ENCODE data around the gene ADAM12. TPM values are rescaled to one million over a fixed set of nuclear protein-coding genes. Genes with fewer than 3 reads are reported as not detected.

Gene ADAM12
- total and polyA plus RNA-seq, 11 donors, result 0.04 to 11.2 (median 0.82) TPM; not detected in 1

DNA sequence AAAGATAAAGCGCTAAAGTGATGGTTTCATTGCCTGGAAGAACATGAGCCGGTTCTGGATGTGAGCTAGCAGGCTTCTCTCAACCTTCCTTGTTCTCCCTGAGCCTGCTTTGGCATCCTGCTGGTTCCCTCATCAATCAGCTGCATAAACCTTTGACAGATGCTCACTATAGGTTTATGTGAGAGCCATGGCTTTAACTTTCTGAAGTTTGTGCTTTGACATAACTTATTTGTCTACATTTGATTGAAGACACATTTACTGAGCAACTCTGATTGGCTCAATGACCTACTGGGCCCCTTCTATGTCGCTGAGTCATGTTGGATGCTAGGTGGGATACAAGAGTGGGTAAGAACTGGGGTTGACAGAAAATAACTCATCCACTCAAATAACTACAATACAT, 192.0 kb downstream of the ADAM12 start:
- H3K27me3 ChIP-seq, result no peaks in the 10 kb centered on the region
- intact Hi-C loops (cut with DNase I), result no loop called here
- TF ChIP-seq, protein P1, sequence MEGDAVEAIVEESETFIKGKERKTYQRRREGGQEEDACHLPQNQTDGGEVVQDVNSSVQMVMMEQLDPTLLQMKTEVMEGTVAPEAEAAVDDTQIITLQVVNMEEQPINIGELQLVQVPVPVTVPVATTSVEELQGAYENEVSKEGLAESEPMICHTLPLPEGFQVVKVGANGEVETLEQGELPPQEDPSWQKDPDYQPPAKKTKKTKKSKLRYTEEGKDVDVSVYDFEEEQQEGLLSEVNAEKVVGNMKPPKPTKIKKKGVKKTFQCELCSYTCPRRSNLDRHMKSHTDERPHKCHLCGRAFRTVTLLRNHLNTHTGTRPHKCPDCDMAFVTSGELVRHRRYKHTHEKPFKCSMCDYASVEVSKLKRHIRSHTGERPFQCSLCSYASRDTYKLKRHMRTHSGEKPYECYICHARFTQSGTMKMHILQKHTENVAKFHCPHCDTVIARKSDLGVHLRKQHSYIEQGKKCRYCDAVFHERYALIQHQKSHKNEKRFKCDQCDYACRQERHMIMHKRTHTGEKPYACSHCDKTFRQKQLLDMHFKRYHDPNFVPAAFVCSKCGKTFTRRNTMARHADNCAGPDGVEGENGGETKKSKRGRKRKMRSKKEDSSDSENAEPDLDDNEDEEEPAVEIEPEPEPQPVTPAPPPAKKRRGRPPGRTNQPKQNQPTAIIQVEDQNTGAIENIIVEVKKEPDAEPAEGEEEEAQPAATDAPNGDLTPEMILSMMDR (IDR thresholded peaks at IDR 0.05), result no peak
- TF ChIP-seq POLR2A (IDR thresholded peaks at IDR 0.05), result no peak
- no peaks in the 10 kb centered on the region for H3K36me3 ChIP-seq
- no peaks in the 10 kb centered on the region for H3K4me1 ChIP-seq
- 76 to 92% (median 89%) methylated on average over 3 of the region's 3 CpGs for WGBS, 4 donors
- DNase-seq (no peak), ATAC-seq (no peak)
- no peak overlapping the region for H3K4me3 ChIP-seq
- H3K27ac ChIP-seq, result no peak overlapping the region
- no peaks in the 10 kb centered on the region for H3K9me3 ChIP-seq

DNA sequence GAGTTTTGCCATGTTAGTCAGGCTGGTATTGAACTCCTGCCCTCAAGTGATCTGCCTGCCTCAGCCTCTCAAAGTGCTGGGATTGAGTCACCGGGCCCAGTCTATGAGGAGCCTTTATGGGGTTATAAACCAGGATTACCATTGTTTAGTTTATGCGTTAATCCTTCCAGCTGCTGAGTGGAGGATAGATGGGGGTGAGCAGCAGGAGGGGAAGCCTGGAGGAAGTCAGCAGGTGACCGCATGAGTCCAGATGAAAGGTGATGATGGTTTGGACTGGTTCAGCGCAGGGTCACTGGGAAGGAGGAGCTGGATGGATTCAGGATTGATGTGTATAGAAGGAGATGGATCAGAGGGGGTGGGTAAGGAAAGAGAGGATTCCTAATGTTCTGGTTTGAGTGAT, 197.1 kb downstream of the ADAM12 start:
- H3K36me3 ChIP-seq, result no peaks in the 10 kb centered on the region
- H3K9me3 ChIP-seq, result no peaks in the 10 kb centered on the region
- H3K27ac ChIP-seq, result no peak overlapping the region
- H3K4me3 ChIP-seq, result no peak overlapping the region
- peaks cover 0 to 4% (median 0%) of the 10 kb centered on the region in 9 donors for H3K27me3 ChIP-seq
- intact Hi-C loops (cut with DNase I), result no loop called here
- no peaks in the 10 kb centered on the region for H3K4me1 ChIP-seq
- no peak for DNase-seq
- no peak for ATAC-seq
- 84 to 94% (median 92%) methylated on average over 4 of the region's 4 CpGs for WGBS, 4 donors
- TF ChIP-seq, protein P1 (IDR thresholded peaks at IDR 0.05), result no peak
- TF ChIP-seq POLR2A (IDR thresholded peaks at IDR 0.05), result no peak

DNA sequence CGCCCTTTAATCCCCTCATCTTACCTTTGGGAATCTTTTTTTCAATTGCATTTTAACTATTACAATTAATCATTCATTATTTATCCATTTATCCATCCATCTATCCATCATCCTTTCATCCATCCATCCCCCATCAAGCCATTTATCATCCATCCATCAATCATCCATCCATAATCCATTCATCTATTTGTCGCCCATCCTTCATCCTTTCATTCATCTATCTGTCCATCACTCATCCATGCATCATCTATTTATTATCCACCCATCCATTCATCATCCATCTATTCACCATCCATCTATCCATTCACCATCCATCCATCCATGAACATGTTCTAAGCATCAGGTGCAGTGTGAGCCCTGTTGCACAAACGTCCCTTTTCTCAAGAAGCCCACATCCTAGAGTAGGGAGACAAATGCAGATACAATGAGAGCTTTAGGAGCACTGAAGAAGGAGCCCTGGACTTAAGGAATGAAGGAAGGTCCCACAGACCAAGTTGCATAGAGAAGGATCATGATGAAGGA, 199.5 kb downstream of the ADAM12 start:
- DNase-seq, result no peak
- intact Hi-C loops (cut with DNase I), result no loop called here
- H3K36me3 ChIP-seq, result no peaks in the 10 kb centered on the region
- no peak overlapping the region for H3K4me3 ChIP-seq
- no peak for ATAC-seq
- TF ChIP-seq, protein P1 (IDR thresholded peaks at IDR 0.05), result no peak
- TF ChIP-seq POLR2A (IDR thresholded peaks at IDR 0.05), result no peak
- no peaks in the 10 kb centered on the region for H3K9me3 ChIP-seq
- H3K27ac ChIP-seq, result no peak overlapping the region
- peaks cover 0 to 4% (median 0%) of the 10 kb centered on the region in 9 donors for H3K27me3 ChIP-seq
- H3K4me1 ChIP-seq, result peaks cover 0 to 3% (median 0%) of the 10 kb centered on the region in 12 donors
- WGBS, 4 donors, result 77 to 82% (median 79%) methylated on average over 3 of the region's 3 CpGs

DNA sequence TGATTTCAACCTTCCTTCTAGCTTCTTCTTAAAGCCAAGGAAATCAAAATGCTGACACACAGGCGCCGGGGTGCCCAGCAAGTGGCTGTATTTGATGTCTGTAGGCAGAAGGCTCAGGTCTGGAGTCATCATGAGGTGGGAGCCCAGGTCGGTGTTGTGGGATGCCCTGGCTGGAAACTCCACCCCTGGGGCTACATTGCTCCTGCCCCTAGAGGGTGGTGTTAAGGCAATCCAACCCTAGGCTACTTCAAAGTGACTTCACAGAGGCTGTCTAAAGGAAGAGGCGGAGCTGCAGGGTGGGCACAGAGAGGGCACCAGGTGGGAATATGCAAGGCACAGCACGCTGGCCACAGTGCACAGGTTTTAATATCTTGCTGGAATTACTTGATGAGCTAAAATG, 200.9 kb downstream of the ADAM12 start:
- 77 to 85% (median 82%) methylated on average over 5 of the region's 5 CpGs for WGBS, 4 donors
- TF ChIP-seq POLR2A (IDR thresholded peaks at IDR 0.05), result no peak
- TF ChIP-seq, protein P1 (IDR thresholded peaks at IDR 0.05), result no peak
- H3K27ac ChIP-seq, result no peak overlapping the region
- ATAC-seq (no peak), DNase-seq (no peak)
- no peaks in the 10 kb centered on the region for H3K36me3 ChIP-seq
- H3K9me3 ChIP-seq, result no peaks in the 10 kb centered on the region
- peaks cover 0 to 3% (median 0%) of the 10 kb centered on the region in 12 donors for H3K4me1 ChIP-seq
- intact Hi-C loops (cut with DNase I), result no loop called here
- peaks cover 0 to 4% (median 0%) of the 10 kb centered on the region in 9 donors for H3K27me3 ChIP-seq
- H3K4me3 ChIP-seq, result no peak overlapping the region
